ENCODE measurements around the gene LRRC17. TPM values are rescaled to one million over a fixed set of nuclear protein-coding genes. Genes with fewer than 3 reads are reported as not detected.

The LRRC17 gene
- total RNA-seq, 4 donors from 2014 or later = 0.83 to 3.5 (median 2.6) TPM

- Histone ChIP-seq H3K4me1 (peaks cover 0 to 8% (median 3%) of the 10 kb centered on the region in 4 donors), H3K27ac (replicated peaks in 1 of 4) (no peak overlapping the region), H3K4me3 (no peak overlapping the region), H3K9me3 (no peaks in the 10 kb centered on the region), H3K27me3 (no peaks in the 10 kb centered on the region), H3K36me3 (no peaks in the 10 kb centered on the region)
- intact Hi-C loops (cut with DNase I) = no loop called here
- no peak for TF ChIP-seq EP300 (IDR thresholded peaks at IDR 0.05)
- no peak for TF ChIP-seq POLR2A (IDR thresholded peaks at IDR 0.05; ENCODE audit: low read depth)
- TF ChIP-seq POLR2AphosphoS5 (IDR thresholded peaks at IDR 0.05) = no peak
- no peak for TF ChIP-seq CTCF (IDR thresholded peaks at IDR 0.05)
- no peak for DNase-seq (ENCODE audit: extremely low spot score)
- WGBS = 48% methylated on average over 2 of the region's 2 CpGs
Observed at GRCh38 chr7:102927312-102927933, 14.6 kb downstream of the LRRC17 start.

- Histone ChIP-seq H3K4me1 (peaks cover 0 to 29% (median 15%) of the 10 kb centered on the region in 4 donors), H3K27me3 (no peaks in the 10 kb centered on the region), H3K4me3 (no peak overlapping the region), H3K36me3 (no peaks in the 10 kb centered on the region), H3K27ac (replicated peaks in 1 of 4) (no peak overlapping the region), H3K9me3 (no peaks in the 10 kb centered on the region)
- intact Hi-C loops (cut with DNase I) = no loop called here
- DNase-seq (ENCODE audit: extremely low spot score) = no peak
- TF ChIP-seq CTCF (IDR thresholded peaks at IDR 0.05) (no peak), EP300 (IDR thresholded peaks at IDR 0.05) (no peak), POLR2AphosphoS5 (IDR thresholded peaks at IDR 0.05) (no peak), POLR2A (IDR thresholded peaks at IDR 0.05; ENCODE audit: low read depth) (no peak)
- whole genome bisulfite sequencing = 67% methylated on average over 1 of the region's 1 CpG
Observed at GRCh38 chr7:102931757-102932156, 19.0 kb downstream of the LRRC17 start.

DNA sequence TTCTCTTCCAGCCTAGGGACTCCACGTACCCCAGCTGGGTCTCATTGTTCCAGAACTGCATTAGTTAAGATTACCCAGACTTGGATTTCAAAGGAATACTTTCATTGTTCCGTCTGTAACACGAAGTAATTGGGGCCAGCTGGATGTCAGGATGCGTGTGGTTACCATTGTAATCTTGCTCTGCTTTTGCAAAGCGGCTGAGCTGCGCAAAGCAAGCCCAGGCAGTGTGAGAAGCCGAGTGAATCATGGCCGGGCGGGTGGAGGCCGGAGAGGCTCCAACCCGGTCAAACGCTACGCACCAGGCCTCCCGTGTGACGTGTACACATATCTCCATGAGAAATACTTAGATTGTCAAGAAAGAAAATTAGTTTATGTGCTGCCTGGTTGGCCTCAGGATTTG lies 21.0 kb downstream of the LRRC17 start:
- intact Hi-C loops (cut with DNase I) = no loop called here
- TF ChIP-seq CTCF (IDR thresholded peaks at IDR 0.05) (no peak), POLR2AphosphoS5 (IDR thresholded peaks at IDR 0.05) (peak; percentile 39 to 44)
- no peaks in the 10 kb centered on the region for H3K36me3 ChIP-seq
- H3K9me3 ChIP-seq = no peaks in the 10 kb centered on the region
- DNase-seq (ENCODE audit: extremely low spot score) = no peak
- no peaks in the 10 kb centered on the region for H3K27me3 ChIP-seq
- WGBS = 57% methylated on average over 15 of the region's 15 CpGs
- peak overlapping the region; percentile 50 to 62 (median 59) for H3K27ac ChIP-seq (replicated peaks in 1 of 4)
- H3K4me3 ChIP-seq = peak overlapping the region in 3 of 4 donors; percentile 6 to 31 (median 12)
- peaks cover 8 to 31% (median 25%) of the 10 kb centered on the region in 4 donors for H3K4me1 ChIP-seq

DNA sequence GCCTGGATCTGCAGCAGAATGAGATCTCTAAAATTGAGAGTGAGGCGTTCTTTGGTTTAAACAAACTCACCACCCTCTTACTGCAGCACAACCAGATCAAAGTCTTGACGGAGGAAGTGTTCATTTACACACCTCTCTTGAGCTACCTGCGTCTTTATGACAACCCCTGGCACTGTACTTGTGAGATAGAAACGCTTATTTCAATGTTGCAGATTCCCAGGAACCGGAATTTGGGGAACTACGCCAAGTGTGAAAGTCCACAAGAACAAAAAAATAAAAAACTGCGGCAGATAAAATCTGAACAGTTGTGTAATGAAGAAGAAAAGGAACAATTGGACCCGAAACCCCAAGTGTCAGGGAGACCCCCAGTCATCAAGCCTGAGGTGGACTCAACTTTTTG lies 21.4 kb downstream of the LRRC17 start:
- H3K4me1 ChIP-seq = peaks cover 8 to 36% (median 29%) of the 10 kb centered on the region in 4 donors

More for the DNA sequence above, 21.4 kb downstream of the LRRC17 start:
- Histone ChIP-seq H3K9me3 (no peaks in the 10 kb centered on the region), H3K4me3 (peak overlapping the region in 3 of 4 donors; percentile 6 to 31 (median 12)), H3K27ac (replicated peaks in 1 of 4) (peak overlapping the region; percentile 50 to 62 (median 59)), H3K27me3 (no peaks in the 10 kb centered on the region), H3K36me3 (no peaks in the 10 kb centered on the region)
- 71% methylated on average over 8 of the region's 8 CpGs for WGBS
- no peak for TF ChIP-seq CTCF (IDR thresholded peaks at IDR 0.05)
- no peak for TF ChIP-seq EP300 (IDR thresholded peaks at IDR 0.05)
- no peak for TF ChIP-seq POLR2A (IDR thresholded peaks at IDR 0.05; ENCODE audit: low read depth)
- TF ChIP-seq POLR2AphosphoS5 (IDR thresholded peaks at IDR 0.05) = no peak
- intact Hi-C loops (cut with DNase I) = no loop called here
- no peak for DNase-seq (ENCODE audit: extremely low spot score)

All from esophagus muscularis mucosa (tissue), 4 donors.